Stimulated activated CD4-positive, alpha-beta T cell treated with anti-CD3 and anti-CD28 coated beads, Interleukin-4, amount 100 ng/mL, for 1 hour (primary cell): Measurements from ENCODE around the gene PANK4.
"Not testable (repeated sequence)": the region's sequence is repeated elsewhere in the genome, so short reads cannot be mapped to it uniquely, and the experiment has no call there.

Experiments used
- DNase-seq: peaks from one replicate; pipeline ENCODE4 v3.0.0-alpha.2; 2020

PANK4 gene

GRCh38 chr1:2473198-2473597 lies 53.2 kb downstream of the PANK4 start:
- DNase-seq = no peak

DNA sequence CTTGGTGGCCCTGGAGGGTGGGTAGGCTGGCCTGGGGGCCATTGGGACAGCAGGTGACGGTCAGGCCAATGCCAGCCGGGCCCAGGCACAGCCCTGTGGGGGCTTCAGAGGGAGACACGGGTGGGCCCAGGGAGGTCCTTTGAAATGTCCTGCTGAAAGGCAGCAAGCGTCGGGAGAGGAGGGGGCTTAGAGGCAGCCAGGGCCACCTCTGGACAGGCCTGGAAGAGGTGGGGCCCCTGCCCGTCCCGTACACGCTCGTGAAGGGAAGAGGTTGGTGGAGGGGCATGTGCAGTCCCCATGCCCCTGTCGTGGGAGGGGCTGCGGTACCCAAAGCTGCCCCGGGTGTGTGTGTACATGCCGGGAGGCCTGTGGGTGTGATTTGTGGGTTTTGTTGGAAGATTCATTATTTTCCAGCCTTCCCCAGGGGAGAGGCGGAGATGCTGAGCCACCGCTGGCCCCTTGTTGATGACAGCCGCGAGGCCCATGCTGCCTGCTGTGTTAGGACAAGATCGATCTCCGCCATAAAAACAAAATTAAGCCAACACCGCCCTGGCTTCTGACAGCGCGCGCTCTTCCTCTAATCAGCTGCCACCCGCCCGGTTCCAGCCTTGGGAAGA lies 53.7 kb downstream of the PANK4 start:
- DNase-seq = no peak

DNA sequence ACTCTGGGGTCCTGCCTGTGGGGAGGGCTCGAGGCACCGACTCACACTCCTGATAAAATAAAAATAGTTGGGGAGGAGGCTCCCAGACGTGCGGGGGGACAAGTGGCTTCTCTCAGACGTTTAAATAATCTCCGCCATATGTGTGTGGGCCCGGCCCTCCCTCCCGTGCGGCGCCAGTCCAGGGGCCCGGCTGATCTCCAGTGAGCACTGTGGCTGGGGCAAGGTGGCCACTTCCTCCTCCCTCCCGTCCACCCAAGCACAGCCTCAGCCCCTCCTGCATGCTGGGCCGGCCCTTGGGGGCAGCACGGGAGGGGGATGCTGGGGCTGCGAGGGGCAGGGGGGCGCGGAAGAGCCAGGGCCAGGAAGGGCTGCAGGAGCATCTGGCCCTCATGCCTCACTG lies 54.3 kb downstream of the PANK4 start:
- no peak for DNase-seq

- no peak for DNase-seq
Observed at GRCh38 chr1:2471587-2472001, 54.8 kb downstream of the PANK4 start.

GRCh38 chr1:2471159-2471471 lies 55.3 kb downstream of the PANK4 start:
- DNase-seq = no peak

- DNase-seq = no peak
Observed at GRCh38 chr1:2470290-2471158, 55.9 kb downstream of the PANK4 start.

GRCh38 chr1:2469103-2469940 lies 57.1 kb downstream of the PANK4 start:
- DNase-seq = no peak

- DNase-seq = no peak
Observed at GRCh38 chr1:2468540-2468939, 57.9 kb downstream of the PANK4 start.

GRCh38 chr1:2468041-2468472 lies 58.3 kb downstream of the PANK4 start:
- peak; percentile 46 for DNase-seq

- peak; percentile 43 for DNase-seq
Observed at GRCh38 chr1:2466958-2467554, 59.3 kb downstream of the PANK4 start.

DNA sequence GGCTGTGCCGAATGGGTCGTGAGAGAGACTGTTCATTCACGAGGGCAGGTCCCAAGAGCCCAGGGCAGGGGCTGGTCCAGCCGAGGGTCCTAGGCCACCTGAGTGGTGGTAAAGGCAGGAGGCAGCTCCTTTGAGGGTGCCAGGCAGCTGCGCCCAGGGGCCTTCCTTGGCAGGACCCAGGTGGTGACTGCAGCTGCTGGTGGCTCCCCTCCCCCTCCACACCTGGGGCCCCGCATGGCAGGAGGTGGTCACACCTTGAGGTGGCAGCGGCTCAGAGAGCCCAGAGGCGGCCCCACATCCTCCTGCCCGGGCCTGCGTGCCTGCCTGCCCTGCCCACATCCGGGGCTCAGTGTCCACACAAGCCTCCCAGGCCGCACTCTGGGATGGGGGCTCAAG lies 60.1 kb downstream of the PANK4 start:
- DNase-seq = no peak

- DNase-seq = no peak
Observed at GRCh38 chr1:2465371-2466269, 60.8 kb downstream of the PANK4 start.

DNA sequence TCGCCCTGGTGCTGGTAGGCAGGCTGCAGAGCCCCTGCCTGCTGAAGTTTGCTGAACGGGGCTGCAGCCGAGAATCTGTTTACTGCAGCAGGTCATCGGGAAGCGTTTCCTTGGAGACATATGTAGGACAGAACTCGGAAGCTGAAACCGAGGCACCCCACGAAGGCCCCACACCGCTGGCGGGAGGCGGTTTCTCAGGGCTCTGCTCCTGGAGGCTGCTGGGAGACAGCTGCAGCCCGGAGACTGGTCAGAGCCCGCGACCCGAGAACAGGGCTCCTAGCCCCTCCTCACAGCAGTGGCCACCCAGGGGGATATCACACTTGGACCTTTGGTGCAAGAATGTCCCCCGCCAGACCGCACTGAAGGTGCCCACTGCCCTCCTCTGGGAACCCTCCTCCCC lies 63.0 kb downstream of the PANK4 start:
- DNase-seq = no peak

DNA sequence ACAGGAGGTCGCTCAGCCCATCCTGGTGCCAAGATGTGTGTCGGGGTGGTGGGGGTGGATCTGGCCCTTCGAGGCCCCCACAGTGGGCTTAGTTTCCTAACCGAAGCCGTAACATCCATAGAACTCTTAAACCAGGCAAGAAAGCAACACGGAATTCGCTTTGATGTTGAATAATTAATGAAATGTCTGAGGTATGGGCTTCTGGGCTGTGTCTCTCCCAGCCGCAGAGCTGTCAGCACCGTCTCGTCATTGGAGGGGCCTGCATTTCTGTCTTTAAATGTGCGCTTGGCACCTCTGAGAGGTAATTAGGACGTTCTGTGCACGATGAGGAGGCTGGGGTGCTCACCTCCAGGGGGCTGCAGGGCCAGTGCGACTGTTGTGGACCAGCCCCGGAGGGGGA lies 63.6 kb downstream of the PANK4 start:
- DNase-seq = no peak

GRCh38 chr1:2460996-2461751 lies 65.2 kb downstream of the PANK4 start:
- no peak for DNase-seq

GRCh38 chr1:2460203-2460602 lies 66.2 kb downstream of the PANK4 start:
- DNase-seq = no peak

DNA sequence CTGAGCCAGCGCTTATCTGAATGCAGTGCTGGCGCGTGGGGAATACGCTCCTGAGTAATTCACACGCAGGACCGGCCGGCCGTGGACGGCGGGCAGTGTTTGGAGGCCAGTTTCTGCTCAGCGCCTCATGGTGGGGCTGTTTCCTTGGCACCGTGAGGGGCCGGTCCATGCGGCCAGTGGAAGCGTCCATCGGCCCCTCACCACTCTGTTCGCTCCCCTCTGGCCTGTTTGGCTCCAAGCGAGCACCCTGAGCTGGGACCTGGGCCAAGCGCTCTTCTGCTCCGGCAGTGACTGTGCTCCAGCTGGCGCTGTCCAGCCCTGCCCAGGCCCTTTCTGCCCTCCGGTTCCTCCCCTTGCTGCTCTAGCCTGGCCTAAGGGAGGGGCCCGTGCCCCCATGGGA lies 66.6 kb downstream of the PANK4 start:
- no peak for DNase-seq

DNA sequence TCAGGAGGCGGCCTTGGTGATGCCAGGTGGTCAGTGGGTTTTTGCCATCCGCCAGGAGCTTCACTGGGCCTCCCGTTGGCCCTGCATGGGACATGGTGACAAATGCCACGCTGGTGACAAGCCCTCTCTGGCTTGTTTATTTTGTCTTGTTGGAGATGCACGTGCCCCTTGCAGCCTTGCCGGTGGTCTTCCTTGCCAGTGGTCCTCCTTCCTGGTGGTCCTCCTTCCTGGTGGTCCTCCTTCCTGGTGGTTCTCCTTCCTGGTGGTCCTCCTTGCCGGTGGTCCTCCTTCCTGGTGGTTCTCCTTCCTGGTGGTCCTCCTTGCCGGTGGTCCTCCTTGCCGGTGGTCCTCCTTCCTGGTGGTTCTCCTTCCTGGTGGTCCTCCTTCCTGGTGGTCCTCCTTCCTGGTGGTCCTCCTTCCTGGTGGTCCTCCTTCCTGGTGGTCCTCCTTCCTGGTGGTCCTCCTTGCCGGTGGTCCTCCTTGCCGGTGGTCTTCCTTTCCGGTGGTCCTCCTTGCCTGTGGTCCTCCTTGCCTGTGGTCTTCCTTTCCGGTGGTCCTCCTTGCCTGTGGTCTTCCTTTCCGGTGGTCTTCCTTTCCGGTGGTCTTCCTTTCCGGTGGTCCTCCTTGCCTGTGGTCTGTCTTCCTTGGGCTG lies 67.2 kb downstream of the PANK4 start:
- not testable (repeated sequence) for DNase-seq

GRCh38 chr1:2458687-2459086 lies 67.7 kb downstream of the PANK4 start:
- no peak for DNase-seq
